DMS 273 treated with DMSO at 0.1 percent for 48 hours (cell line): ENCODE measurements around the gene USP30.

Source experiments
- DNase-seq: peaks from one replicate; lab custom pipeline; 2025; lab: John Stamatoyannopoulos, UW

Gene USP30

DNA sequence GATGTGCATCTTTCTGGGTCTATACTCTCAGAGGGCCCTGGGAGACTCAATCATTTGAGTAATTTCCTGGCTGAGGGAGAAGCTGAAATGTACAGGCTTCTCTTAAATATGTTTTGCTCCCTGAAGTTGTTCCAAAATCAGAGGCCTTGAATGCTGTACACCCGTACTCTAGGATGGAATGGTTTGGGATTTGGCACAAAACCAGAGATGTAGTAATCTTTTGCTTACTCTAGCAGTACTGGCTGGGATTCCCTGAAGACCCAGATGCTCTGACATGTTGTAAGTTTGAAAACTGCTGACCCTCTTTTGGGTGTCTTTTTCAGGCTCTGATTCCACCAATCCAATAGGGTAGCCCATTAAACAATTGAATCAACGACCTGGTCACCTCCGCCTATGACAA, 74.4 kb downstream of the USP30 start:
- DNase-seq: no peak

DNA sequence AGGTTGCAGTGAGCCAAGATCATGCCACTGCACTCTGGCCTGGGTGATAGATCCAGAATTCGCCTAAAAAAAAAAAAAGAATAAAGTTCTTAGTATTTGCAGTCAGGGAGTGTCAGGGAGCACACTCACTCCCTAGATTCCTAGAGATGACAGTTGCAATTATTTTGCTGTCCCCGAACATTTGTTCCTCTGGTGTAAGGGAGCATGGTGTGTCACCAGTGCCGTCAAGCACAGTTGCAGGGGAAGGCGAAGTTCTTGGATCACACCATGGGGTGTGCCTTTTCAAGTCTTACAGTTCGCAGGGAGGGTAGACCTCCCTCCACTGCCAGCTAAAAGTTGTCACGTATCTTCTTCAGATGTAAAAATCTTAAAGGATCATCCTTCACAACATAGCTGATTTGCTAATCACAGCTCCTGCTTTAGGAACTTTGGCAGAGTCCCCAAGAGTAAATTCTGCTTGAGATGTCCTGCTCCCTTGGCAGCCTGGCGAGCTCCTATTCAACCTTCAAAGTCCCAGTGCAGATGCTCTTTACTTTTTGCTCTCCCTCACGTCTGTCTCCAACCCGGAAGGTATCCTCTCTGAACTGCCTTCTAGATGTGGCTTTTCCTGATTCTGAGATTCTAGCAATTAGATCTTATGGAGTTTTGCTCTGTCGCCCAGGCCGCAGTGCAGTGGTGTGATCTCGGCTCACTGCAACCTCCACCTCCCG, 75.3 kb downstream of the USP30 start:
- no peak for DNase-seq

DNA sequence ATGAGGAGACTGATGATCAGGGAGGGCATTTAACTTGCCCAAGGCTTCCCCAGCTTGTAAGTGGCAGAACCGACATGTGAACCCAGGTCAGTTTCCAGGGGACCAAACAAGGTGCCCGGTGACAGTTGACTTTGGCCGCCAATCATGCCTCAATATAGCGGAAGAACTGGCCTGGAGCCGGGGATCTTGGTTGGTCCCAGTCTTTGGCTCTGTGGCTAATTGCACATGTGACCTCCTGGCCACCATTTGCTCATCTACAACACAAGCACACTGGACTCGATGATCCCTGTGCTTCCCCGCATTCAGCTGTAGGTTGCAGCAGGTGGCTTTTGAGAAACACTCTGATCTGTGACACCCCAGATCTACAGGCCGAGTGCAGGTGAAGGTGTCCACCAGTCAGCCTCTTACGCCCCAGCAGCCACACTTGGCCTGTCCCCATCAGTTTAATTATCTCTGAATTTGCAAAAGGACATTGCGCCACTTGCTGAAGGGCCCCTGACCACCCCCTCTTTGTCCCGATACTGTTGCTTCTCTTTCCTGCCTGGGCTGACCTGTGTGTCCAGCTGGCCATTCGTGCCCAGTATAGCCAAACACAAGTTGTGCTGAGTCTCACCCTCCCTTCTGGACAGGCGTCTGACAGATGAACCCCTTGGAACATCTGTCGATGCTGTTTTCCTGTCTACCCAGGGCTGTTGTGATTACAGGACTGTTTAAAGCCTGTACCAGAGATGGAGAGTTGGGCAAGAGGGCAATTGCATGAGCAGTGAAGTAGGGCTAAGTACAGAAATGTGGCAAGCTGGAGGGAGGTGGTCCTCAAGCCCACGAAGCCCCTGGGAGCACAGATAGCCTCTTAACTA, 78.1 kb downstream of the USP30 start:
- no peak for DNase-seq

DNA sequence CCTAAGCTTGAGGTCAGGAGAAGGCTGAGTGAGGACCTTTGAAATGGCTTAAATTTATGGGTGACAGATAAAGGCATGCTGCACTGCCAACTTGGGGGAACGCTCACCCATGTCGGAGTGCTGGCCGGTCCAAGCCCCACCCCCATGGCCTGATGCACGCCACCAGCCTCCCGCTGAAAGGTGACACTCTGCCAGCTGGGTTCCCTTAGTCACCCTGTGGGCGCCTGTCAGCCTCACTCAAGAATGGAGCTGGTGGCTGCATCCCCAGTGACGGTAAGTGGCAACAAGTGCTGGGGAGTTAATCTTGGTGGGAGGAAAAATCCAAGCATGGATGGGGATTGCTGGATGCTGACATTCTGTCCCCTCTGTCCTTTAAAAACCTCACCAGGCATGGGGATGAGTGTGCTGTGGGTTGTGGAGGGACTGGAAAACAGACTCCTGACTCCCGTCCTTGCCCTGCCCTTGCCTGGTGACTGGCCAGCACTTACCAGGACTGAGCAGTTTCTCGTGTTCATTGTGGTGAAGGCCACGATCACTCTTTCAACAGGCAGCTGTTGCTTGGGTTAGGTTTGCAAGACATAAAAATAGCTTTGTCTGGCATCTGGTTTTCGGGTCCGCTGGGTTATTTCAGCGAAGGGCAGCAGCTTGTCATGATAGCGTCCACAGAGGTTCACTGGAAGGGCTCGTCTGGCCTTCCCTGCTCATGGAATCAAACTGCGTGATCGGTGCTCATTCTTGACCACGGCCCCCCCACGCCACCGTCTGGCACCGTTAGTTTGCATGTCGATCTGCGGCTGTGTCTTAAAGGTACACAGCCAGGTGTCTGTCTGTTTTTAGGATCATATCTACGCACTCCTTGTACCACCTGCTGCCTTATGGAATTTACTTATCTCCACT, 79.0 kb downstream of the USP30 start:
- DNase-seq: no peak

DNA sequence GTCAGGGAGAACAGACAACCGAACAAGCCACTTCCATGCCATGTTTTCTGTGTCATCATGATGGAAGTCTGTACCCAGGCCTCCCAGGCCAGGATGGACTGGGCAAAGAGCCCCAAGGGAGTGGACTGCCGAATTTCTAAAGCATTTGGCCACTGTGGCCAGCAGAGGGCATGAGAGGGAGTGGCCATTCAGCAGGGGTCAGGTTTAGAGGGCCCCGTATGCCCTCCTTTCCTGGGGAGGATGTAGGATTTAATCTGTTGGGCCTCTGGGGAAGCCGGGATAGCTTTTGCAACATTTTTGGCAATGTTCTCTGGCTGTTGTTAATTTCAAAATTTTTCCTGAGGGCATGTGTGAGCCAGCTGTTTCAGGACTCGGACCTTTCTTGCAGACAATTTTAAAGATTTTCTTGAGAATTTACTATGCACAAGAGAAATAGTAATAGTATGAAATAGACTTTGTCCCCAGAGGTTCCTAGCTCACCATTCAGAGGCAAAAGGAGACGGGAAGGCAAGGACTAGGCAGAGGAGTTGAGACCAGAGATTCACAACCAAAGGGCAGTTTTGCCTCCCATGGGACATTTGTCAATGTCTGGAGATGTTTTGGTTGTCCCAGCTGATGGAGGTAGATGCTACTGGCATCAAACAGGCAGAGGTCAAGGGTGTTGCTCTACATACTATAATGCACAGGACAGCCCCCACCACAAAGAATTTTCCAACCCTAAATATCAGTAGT, 82.0 kb downstream of the USP30 start:
- DNase-seq: no peak

DNA sequence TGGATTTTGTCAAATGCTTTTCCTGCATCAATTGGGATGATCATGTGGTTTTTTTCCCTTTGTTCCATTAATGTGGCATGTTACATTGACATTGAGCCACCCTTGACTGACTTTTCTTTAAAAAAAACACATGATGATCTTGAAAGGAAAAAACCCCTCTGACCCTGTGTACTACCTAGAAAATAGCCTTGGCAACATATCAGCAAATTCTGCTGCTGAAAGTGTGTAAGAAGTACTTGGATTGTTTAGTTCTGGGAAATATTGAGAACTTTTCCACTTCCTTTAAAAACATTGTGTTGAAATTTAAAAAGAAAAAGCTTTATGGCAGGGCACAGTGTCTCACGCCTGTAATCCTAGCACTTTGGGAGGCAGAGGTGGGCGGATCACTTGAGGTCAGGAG, 84.7 kb downstream of the USP30 start:
- DNase-seq: no peak
